HG03354 (cell line): Measurements from ENCODE around the gene TOR1AIP1.
"Not testable (repeated sequence)": the region's sequence is repeated elsewhere in the genome, so short reads cannot be mapped to it uniquely, and the experiment has no call there.

Experiments
- ATAC-seq: cut with Tn5 transposase; IDR thresholded peaks from one replicate; pipeline ENCODE4 v1.9.1; 2021; ENCODE audit warnings: mild to moderate bottlenecking; ENCODE audit not compliant: unreplicated experiment, poor library complexity, severe bottlenecking

TOR1AIP1 gene

GRCh38 chr1:179882253-179883039, at the start of gene TOR1AIP1:
TOR1AIP1 (plus strand) TSS chr1:179882285; CDS start chr1:179882503, 218 bp downstream.
- ATAC-seq, result peak; percentile 76

- not testable (repeated sequence) for ATAC-seq
Observed at GRCh38 chr1:179836686-179837445, 45.2 kb upstream of the TOR1AIP1 start.

GRCh38 chr1:179840107-179840506, 42.0 kb upstream of the TOR1AIP1 start:
- ATAC-seq, result no peak

GRCh38 chr1:179848233-179848632, 33.9 kb upstream of the TOR1AIP1 start:
- ATAC-seq, result no peak

GRCh38 chr1:179853102-179853501, 29.0 kb upstream of the TOR1AIP1 start:
- ATAC-seq, result no peak

- ATAC-seq, result not testable (repeated sequence)
Observed at GRCh38 chr1:179855831-179856230, 26.3 kb upstream of the TOR1AIP1 start.

- ATAC-seq, result no peak
Observed at GRCh38 chr1:179856296-179856695, 25.8 kb upstream of the TOR1AIP1 start.

- no peak for ATAC-seq
Observed at GRCh38 chr1:179857009-179857408, 25.1 kb upstream of the TOR1AIP1 start.

GRCh38 chr1:179860652-179861051, 21.4 kb upstream of the TOR1AIP1 start:
- ATAC-seq, result no peak

- ATAC-seq, result no peak
Observed at GRCh38 chr1:179865377-179865776, 16.7 kb upstream of the TOR1AIP1 start.

- ATAC-seq, result no peak
Observed at GRCh38 chr1:179866616-179867015, 15.5 kb upstream of the TOR1AIP1 start.

- ATAC-seq, result peak; percentile 77
Observed at GRCh38 chr1:179867493-179868330, 14.4 kb upstream of the TOR1AIP1 start.

GRCh38 chr1:179870870-179871269, 11.2 kb upstream of the TOR1AIP1 start:
- no peak for ATAC-seq

- no peak for ATAC-seq
Observed at GRCh38 chr1:179871940-179872339, 10.1 kb upstream of the TOR1AIP1 start.

GRCh38 chr1:179872558-179872957, 9.5 kb upstream of the TOR1AIP1 start:
- no peak for ATAC-seq

- no peak for ATAC-seq
Observed at GRCh38 chr1:179873438-179873851, 8.6 kb upstream of the TOR1AIP1 start.

- no peak for ATAC-seq
Observed at GRCh38 chr1:179875596-179876299, 6.3 kb upstream of the TOR1AIP1 start.

- no peak for ATAC-seq
Observed at GRCh38 chr1:179876300-179876715, 5.8 kb upstream of the TOR1AIP1 start.

GRCh38 chr1:179877586-179878265, 4.4 kb upstream of the TOR1AIP1 start, which contains the start of gene TOR1AIP2:
TOR1AIP2 (minus strand) TSS chr1:179877803; CDS start chr1:179852665, 25,138 bp downstream.
- peak; percentile 72 for ATAC-seq
